Medulla oblongata (tissue), 1 donor: ENCODE measurements around the gene AGAP4.
"Not testable (repeated sequence)": the region's sequence is repeated elsewhere in the genome, so short reads cannot be mapped to it uniquely, and the experiment has no call there.

Experiments used
- DNase-seq: peaks from one replicate; pipeline ENCODE4 v3.0.0-alpha.2; 2015; ENCODE audit errors: extremely low spot score

AGAP4 gene

DNA sequence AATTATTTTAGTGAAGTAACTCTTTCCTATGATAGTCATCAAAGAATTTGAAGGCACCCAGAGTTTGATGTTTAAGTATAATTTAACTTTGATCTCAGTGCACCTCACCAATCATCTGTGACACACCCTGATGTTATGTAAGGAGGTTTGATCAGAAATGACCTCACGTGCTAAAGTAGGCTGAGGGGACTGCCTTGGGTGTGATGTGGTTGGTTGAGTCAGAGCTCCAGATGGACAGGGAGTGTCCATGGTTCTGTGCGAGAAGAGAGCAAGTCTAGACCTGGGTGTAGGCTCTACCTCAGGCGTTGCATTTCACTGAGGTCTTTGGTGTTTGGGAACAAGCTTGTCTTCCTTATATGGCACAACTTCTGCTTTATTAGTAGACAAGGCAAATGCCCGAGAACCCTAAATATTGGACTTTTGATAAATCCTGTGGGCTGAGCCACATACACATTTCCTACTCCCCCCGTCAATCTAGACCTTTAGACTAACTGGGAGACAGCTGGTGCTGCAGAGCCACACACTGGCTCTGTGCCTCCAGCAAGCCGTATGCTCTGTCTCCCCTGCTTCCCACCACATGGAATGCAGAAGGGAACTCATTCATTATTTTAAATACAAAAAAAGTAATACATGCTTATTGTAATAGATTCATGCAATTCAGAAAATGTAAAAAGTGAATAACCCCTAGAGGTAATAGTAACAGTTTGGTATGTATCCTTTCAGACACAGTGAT, 56.4 kb downstream of the AGAP4 start:
- DNase-seq = not testable (repeated sequence)

DNA sequence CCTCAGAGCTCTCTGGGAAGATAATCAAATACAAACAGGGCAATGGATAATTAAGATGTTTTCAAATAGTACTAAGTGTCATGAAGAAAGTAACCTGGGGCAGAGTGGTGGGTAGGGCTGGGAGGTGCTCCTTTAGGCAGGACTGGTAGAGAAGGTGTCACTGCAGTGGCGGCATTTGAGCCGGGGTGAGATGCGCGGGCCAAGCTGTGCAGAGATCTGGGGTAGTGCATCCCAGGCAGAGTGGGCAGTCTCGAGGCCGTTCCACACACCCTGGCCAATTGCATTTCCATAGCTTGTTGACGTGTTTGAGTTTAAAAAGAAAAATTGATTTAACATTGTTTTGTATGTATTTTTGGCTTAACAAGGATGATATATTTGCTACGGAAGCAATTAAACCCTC, 57.3 kb downstream of the AGAP4 start:
- DNase-seq = not testable (repeated sequence)

DNA sequence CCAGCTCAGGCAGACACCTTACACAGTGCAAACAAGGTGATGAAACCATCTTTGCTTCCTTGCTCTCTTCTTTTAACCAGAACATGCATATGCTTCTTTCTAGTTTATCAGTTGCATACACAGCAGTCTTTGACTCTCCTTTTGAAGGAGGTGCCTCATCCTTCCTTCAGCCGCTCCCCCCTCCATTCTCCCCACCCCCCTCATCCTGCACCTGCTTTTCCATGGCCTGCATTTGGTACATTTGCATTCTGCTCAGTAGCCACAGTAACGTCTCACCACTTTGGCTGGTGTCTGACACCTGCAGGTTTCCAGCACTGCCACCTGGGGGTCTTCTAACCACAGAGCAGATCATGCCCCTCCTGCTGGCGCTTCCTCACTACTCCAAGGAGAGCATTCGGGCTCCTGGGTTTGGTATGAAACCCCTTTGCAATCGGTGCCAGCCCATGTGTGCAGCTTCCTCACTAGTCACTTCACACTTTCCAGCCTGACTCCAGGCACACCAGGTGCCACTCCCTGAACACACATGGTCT, 60.0 kb downstream of the AGAP4 start:
- not testable (repeated sequence) for DNase-seq

DNA sequence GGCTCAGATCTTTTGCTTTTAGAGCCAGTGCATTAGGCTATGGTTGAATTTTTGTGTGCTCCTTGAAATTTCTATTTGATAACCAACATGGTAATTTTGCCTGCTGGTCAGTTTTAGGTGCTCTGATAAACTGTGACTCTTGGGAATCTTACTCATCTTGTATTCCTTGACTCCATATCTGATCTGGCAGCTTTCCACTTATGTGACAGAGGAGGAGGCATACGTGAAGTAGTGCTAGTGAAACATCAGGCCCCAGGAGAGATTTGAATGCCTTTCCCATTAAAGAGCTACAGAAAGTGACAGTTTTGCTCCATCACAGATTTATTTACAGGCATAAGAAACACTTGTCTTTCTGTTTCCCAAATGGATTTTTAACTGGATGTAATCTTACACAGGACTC, 61.1 kb downstream of the AGAP4 start:
- not testable (repeated sequence) for DNase-seq
